ENCODE data around the gene VEGFD.
A peak's percentile ranks its signal among the peaks of the same experiment; 100 is the strongest.

Gene VEGFD

DNA sequence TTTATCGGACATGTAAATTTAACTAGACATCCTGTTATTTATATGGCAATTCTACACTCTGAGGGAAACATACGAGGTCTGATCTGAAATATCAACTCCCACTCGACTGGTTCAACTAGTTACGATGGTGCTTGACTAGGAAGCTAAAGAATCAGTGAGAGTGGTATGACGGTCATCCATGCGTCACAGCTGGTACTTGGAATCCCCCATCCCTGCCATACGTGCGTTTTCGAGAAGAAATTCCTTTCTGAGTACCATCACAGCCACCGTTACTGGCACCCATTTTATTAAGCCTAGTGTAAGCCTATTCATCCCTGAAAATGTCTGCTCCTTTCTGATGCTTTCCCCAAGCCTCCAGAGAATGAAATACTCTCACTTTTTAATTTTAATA is 48.2 kb downstream of the VEGFD start:
- H3K9me3 ChIP-seq, result no peaks in the 10 kb centered on the region

GRCh38 chrX:15335135-15336022 is 48.8 kb downstream of the VEGFD start, which contains the start of gene PIGA:
TSS of gene PIGA (minus strand) at chrX:15335523. CDS start at chrX:15331930, 3,593 bp downstream.
- Histone ChIP-seq H3K9me3 (no peaks in the 10 kb centered on the region), H3K4me1 (no peaks in the 10 kb centered on the region), H3K27me3 (no peaks in the 10 kb centered on the region), H3K36me3 (no peaks in the 10 kb centered on the region; the same call in 1 of the 2 replicates), H3K4me3 (ENCODE audit: low read depth, low read length) (peak within 1 kb of the TSS; percentile 79)
- peak; percentile 93 for DNase-seq
- no peak for TF ChIP-seq CTCF (IDR thresholded peaks at IDR 0.05; ENCODE audit: low read depth, low read length)

More for the DNA sequence above, 48.2 kb downstream of the VEGFD start:
- no peaks in the 10 kb centered on the region for H3K27me3 ChIP-seq
- DNase-seq, result no peak
- H3K36me3 ChIP-seq, result no peaks in the 10 kb centered on the region; the same call in 1 of the 2 replicates
- H3K4me3 ChIP-seq (ENCODE audit: low read depth, low read length), result peak overlapping the region; percentile 68
- TF ChIP-seq CTCF (IDR thresholded peaks at IDR 0.05; ENCODE audit: low read depth, low read length), result no peak
- H3K4me1 ChIP-seq, result no peaks in the 10 kb centered on the region

DNA sequence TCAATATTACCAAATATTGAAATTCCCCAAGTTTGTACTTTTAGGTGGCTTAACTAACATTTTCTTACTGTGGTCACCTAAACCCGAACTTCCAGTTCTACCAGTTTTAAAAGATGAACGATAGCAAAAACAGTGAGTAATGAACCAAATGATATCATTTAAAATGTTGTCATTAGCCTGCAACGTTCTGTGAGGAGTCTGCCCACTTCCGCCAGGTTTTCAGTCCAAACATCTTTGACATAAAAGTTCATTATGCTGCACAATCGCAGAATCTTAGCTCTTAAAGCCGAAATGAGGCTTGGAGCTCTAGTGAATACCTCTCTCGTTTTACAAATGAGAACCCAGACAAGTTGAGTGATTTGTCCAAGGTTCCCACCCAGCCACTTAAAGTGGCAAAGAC is 49.7 kb downstream of the VEGFD start:
- TF ChIP-seq CTCF (IDR thresholded peaks at IDR 0.05; ENCODE audit: low read depth, low read length), result no peak
- DNase-seq, result no peak
- no peaks in the 10 kb centered on the region; the same call in 1 of the 2 replicates for H3K36me3 ChIP-seq
- peak overlapping the region; percentile 79 for H3K4me3 ChIP-seq (ENCODE audit: low read depth, low read length)
- H3K27me3 ChIP-seq, result no peaks in the 10 kb centered on the region
- H3K4me1 ChIP-seq, result no peaks in the 10 kb centered on the region
- H3K9me3 ChIP-seq, result no peaks in the 10 kb centered on the region

GRCh38 chrX:15328821-15329220 is 55.4 kb downstream of the VEGFD start:
- Histone ChIP-seq H3K9me3 (no peaks in the 10 kb centered on the region), H3K4me1 (no peaks in the 10 kb centered on the region), H3K36me3 (no peaks in the 10 kb centered on the region; the same call in 1 of the 2 replicates), H3K27me3 (no peaks in the 10 kb centered on the region), H3K4me3 (ENCODE audit: low read depth, low read length) (no peak overlapping the region)
- DNase-seq, result no peak
- no peak for TF ChIP-seq CTCF (IDR thresholded peaks at IDR 0.05; ENCODE audit: low read depth, low read length)

DNA sequence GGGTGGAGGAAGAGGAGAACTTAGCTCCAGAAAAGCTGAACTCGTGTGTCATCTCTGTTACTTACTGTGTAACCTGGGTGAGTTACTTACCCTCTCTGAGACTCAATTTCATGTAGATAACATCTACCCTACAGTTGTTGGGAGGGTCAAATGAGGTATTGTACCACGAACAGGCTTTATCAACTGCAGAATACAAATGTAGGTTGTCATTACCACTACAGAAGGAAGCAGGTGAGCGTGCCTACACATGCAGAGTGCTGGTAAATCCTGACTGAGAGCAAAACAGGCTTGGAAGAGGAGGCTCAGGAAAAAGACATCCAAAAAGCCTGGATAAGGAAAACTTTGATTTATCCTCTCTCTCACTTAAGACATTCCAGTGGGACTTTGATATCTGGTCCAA is 56.1 kb downstream of the VEGFD start:
- TF ChIP-seq CTCF (IDR thresholded peaks at IDR 0.05; ENCODE audit: low read depth, low read length), result no peak

DNA sequence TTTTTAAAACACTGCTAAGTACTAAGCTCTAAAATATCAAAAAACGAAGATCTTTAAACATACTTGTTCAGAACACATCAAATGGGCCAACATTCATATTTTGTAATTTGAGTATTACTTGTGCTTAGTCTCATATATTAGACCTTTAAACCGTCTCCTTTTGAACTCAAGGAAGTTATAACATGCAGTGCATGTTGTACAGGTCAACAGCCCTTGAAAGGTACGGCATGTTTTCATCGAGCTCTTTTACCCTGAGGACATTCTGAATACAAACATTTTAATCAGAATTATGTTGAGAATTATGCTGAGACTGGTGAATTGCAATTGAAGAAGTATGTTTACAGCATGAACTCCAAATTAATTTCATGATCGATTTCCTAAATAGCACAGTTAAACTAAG is 61.7 kb downstream of the VEGFD start:
- no peak for DNase-seq
- H3K4me1 ChIP-seq, result no peaks in the 10 kb centered on the region
- no peak overlapping the region for H3K4me3 ChIP-seq (ENCODE audit: low read depth, low read length)
- H3K27me3 ChIP-seq, result no peaks in the 10 kb centered on the region
- TF ChIP-seq CTCF (IDR thresholded peaks at IDR 0.05; ENCODE audit: low read depth, low read length), result no peak
- no peaks in the 10 kb centered on the region for H3K9me3 ChIP-seq
- no peaks in the 10 kb centered on the region for H3K36me3 ChIP-seq

More for the DNA sequence above, 56.1 kb downstream of the VEGFD start:
- H3K4me1 ChIP-seq, result no peaks in the 10 kb centered on the region
- no peak for DNase-seq
- H3K27me3 ChIP-seq, result no peaks in the 10 kb centered on the region
- no peak overlapping the region for H3K4me3 ChIP-seq (ENCODE audit: low read depth, low read length)
- no peaks in the 10 kb centered on the region for H3K9me3 ChIP-seq
- no peaks in the 10 kb centered on the region; the same call in 1 of the 2 replicates for H3K36me3 ChIP-seq
